HL-60 (cell line): ENCODE measurements around the gene PARD3.

Experiments
- POLR2AphosphoS5 ChIP-seq: IDR thresholded peaks from 2 replicates; pipeline ENCODE4 v1.6.1; 2012; ENCODE audit warnings: low read depth
- SPI1 ChIP-seq: IDR thresholded peaks from 2 replicates; pipeline ENCODE4 v1.6.1; 2012; ENCODE audit warnings: low read depth, mild to moderate bottlenecking, borderline replicate concordance
- TF ChIP-seq, protein P1 (sequence below): IDR thresholded peaks from one replicate; pipeline ENCODE4 v1.5.1; 2011; ENCODE audit warnings: low read length, control low read depth, inconsistent platforms; ENCODE audit not compliant: insufficient read depth

GRCh38 chr10:34186745-34187144 lies 628.4 kb downstream of the PARD3 start:
- TF ChIP-seq, protein P1, sequence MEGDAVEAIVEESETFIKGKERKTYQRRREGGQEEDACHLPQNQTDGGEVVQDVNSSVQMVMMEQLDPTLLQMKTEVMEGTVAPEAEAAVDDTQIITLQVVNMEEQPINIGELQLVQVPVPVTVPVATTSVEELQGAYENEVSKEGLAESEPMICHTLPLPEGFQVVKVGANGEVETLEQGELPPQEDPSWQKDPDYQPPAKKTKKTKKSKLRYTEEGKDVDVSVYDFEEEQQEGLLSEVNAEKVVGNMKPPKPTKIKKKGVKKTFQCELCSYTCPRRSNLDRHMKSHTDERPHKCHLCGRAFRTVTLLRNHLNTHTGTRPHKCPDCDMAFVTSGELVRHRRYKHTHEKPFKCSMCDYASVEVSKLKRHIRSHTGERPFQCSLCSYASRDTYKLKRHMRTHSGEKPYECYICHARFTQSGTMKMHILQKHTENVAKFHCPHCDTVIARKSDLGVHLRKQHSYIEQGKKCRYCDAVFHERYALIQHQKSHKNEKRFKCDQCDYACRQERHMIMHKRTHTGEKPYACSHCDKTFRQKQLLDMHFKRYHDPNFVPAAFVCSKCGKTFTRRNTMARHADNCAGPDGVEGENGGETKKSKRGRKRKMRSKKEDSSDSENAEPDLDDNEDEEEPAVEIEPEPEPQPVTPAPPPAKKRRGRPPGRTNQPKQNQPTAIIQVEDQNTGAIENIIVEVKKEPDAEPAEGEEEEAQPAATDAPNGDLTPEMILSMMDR, result no peak
- TF ChIP-seq SPI1 (no peak), POLR2AphosphoS5 (no peak)
